ENCODE data around the gene EHF.

Gene EHF

GRCh38 chr11:34638897-34639296 lies 18.0 kb downstream of the EHF start:
- Histone ChIP-seq H3K9me3 (ENCODE audit: control insufficient read depth, low read length) (no peaks in the 10 kb centered on the region), H3K9ac (ENCODE audit: low read length) (no peak overlapping the region), H3K36me3 (ENCODE audit: control insufficient read depth, insufficient read depth, low read length, severe bottlenecking) (no peaks in the 10 kb centered on the region), H3K4me1 (ENCODE audit: control insufficient read depth, insufficient read depth, low read length) (peaks cover 31% of the 10 kb centered on the region), H3K4me3 (ENCODE audit: low read length) (no peak overlapping the region), H3K27me3 (replicated peaks; ENCODE audit: control insufficient read depth, insufficient read depth, low read length) (peaks cover 7% of the 10 kb centered on the region)
- no peak for DNase-seq (ENCODE audit: low read depth)

DNA sequence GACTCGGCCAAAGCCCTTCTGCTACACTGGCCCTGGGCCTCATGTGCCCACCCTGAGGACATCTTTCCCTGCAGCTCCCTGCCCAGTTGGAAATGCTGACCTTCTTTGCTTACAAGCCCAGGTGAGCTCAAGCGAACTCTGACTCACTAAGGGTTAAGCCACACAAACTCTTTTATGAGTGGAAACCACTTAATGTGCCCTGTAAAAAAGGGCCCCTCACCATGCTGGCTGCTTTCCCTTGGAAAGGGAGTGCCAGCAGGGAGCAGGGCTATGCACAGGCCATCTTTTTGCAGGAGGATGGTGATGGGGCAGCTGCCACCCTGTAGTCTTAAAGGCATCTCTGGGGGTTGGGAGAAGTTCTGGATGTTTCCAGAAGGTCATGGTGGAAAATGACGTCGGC lies 18.7 kb downstream of the EHF start:
- Histone ChIP-seq H3K4me3 (ENCODE audit: low read length) (no peak overlapping the region), H3K36me3 (ENCODE audit: control insufficient read depth, insufficient read depth, low read length, severe bottlenecking) (no peaks in the 10 kb centered on the region), H3K9ac (ENCODE audit: low read length) (no peak overlapping the region), H3K4me1 (ENCODE audit: control insufficient read depth, insufficient read depth, low read length) (peaks cover 26% of the 10 kb centered on the region), H3K27me3 (replicated peaks; ENCODE audit: control insufficient read depth, insufficient read depth, low read length) (peaks cover 7% of the 10 kb centered on the region), H3K9me3 (ENCODE audit: control insufficient read depth, low read length) (no peaks in the 10 kb centered on the region)
- DNase-seq (ENCODE audit: low read depth): no peak

DNA sequence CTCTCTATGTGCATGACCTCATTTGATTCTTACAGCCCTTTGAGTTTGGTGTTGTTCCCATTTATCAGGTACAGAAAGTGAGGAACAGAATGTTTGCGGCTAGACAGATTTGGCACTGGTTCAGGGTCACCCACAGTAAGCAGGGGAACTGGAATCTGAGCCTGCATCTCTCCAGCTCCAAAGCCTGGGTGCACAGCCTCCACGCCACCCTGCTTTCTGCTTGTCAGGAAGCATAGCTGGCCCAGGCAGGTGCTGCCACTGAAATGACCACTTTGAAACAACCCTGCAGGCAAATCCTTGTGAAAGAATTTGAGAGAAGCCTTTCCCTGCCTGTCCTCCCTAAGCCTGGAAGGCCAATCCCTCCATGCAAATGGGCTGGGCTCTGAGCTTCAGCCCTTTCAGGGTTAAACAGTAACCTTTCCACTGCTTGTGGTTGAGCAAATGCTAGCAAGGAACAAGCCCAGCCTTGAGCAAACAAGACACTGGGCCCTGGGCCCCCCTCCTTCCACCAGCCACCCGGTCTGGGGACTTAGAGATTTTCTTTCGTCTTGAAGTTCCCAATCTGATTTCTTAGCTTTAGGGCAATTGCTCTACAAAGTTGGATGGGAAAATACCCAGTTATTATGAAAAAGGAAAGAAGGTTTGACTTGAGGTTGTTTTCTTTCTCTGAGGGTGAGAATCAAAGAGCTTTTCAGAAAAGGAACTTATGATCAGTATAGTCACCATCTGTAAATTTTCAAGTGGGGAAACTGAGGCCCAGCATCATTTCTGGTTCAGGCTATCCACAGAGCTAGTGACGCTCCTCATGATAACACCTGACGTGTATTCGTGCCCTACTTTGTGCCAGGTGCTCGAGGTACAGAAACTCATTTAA lies 19.4 kb downstream of the EHF start:
- Histone ChIP-seq H3K27me3 (replicated peaks; ENCODE audit: control insufficient read depth, insufficient read depth, low read length) (peaks cover 7% of the 10 kb centered on the region), H3K9me3 (ENCODE audit: control insufficient read depth, low read length) (no peaks in the 10 kb centered on the region), H3K36me3 (ENCODE audit: control insufficient read depth, insufficient read depth, low read length, severe bottlenecking) (no peaks in the 10 kb centered on the region), H3K4me1 (ENCODE audit: control insufficient read depth, insufficient read depth, low read length) (peaks cover 26% of the 10 kb centered on the region), H3K9ac (ENCODE audit: low read length) (no peak overlapping the region), H3K4me3 (ENCODE audit: low read length) (no peak overlapping the region)
- peak; percentile 10 for DNase-seq (ENCODE audit: low read depth)

- DNase-seq (ENCODE audit: low read depth): no peak
- peaks cover 7% of the 10 kb centered on the region for H3K27me3 ChIP-seq (replicated peaks; ENCODE audit: control insufficient read depth, insufficient read depth, low read length)
- H3K4me3 ChIP-seq (ENCODE audit: low read length): no peak overlapping the region
- peaks cover 26% of the 10 kb centered on the region for H3K4me1 ChIP-seq (ENCODE audit: control insufficient read depth, insufficient read depth, low read length)
- no peak overlapping the region for H3K9ac ChIP-seq (ENCODE audit: low read length)
- H3K9me3 ChIP-seq (ENCODE audit: control insufficient read depth, low read length): no peaks in the 10 kb centered on the region
- H3K36me3 ChIP-seq (ENCODE audit: control insufficient read depth, insufficient read depth, low read length, severe bottlenecking): no peaks in the 10 kb centered on the region
These were observed 20.0 kb downstream of the EHF start for GRCh38 chr11:34640924-34641275.

- peak; percentile 52 for DNase-seq (ENCODE audit: low read depth)
- Histone ChIP-seq H3K36me3 (ENCODE audit: control insufficient read depth, insufficient read depth, low read length, severe bottlenecking) (no peaks in the 10 kb centered on the region), H3K4me1 (ENCODE audit: control insufficient read depth, insufficient read depth, low read length) (peaks cover 26% of the 10 kb centered on the region), H3K9ac (ENCODE audit: low read length) (no peak overlapping the region), H3K4me3 (ENCODE audit: low read length) (no peak overlapping the region), H3K27me3 (replicated peaks; ENCODE audit: control insufficient read depth, insufficient read depth, low read length) (peaks cover 9% of the 10 kb centered on the region), H3K9me3 (ENCODE audit: control insufficient read depth, low read length) (no peaks in the 10 kb centered on the region)
These were observed 20.6 kb downstream of the EHF start for GRCh38 chr11:34641456-34641855.

GRCh38 chr11:34642001-34642554 lies 21.2 kb downstream of the EHF start:
- no peaks in the 10 kb centered on the region for H3K9me3 ChIP-seq (ENCODE audit: control insufficient read depth, low read length)
- peaks cover 26% of the 10 kb centered on the region for H3K4me1 ChIP-seq (ENCODE audit: control insufficient read depth, insufficient read depth, low read length)
- no peak overlapping the region for H3K4me3 ChIP-seq (ENCODE audit: low read length)
- H3K9ac ChIP-seq (ENCODE audit: low read length): no peak overlapping the region
- DNase-seq (ENCODE audit: low read depth): no peak
- H3K27me3 ChIP-seq (replicated peaks; ENCODE audit: control insufficient read depth, insufficient read depth, low read length): peaks cover 9% of the 10 kb centered on the region
- H3K36me3 ChIP-seq (ENCODE audit: control insufficient read depth, insufficient read depth, low read length, severe bottlenecking): no peaks in the 10 kb centered on the region

GRCh38 chr11:34642873-34643272 lies 22.0 kb downstream of the EHF start:
- H3K9me3 ChIP-seq (ENCODE audit: control insufficient read depth, low read length): no peaks in the 10 kb centered on the region
- H3K36me3 ChIP-seq (ENCODE audit: control insufficient read depth, insufficient read depth, low read length, severe bottlenecking): no peaks in the 10 kb centered on the region
- H3K4me1 ChIP-seq (ENCODE audit: control insufficient read depth, insufficient read depth, low read length): peaks cover 26% of the 10 kb centered on the region
- DNase-seq (ENCODE audit: low read depth): no peak
- H3K27me3 ChIP-seq (replicated peaks; ENCODE audit: control insufficient read depth, insufficient read depth, low read length): peaks cover 9% of the 10 kb centered on the region
- H3K9ac ChIP-seq (ENCODE audit: low read length): no peak overlapping the region
- no peak overlapping the region for H3K4me3 ChIP-seq (ENCODE audit: low read length)

DNA sequence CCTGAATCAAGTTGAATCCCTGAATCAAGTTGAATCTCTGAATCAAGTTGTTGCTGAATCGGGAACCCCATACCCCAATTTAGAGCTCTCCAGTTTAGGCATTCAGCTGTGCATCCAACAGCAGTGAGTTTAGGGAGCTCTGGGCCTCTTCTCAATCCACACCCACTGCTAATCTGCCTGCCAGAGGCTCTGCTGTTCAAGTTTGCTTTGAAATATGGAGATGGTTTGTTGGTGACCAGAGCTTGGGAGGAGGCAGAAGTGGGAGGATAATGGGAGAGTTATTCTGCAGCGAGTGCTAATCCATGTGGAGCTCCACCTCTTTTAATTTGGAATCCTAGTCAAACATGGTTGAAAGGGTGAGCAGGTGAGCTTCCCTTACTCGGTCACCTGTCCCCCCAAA lies 22.4 kb downstream of the EHF start:
- peaks cover 26% of the 10 kb centered on the region for H3K4me1 ChIP-seq (ENCODE audit: control insufficient read depth, insufficient read depth, low read length)
- H3K27me3 ChIP-seq (replicated peaks; ENCODE audit: control insufficient read depth, insufficient read depth, low read length): peaks cover 9% of the 10 kb centered on the region
- DNase-seq (ENCODE audit: low read depth): no peak
- H3K9ac ChIP-seq (ENCODE audit: low read length): no peak overlapping the region
- H3K9me3 ChIP-seq (ENCODE audit: control insufficient read depth, low read length): no peaks in the 10 kb centered on the region
- H3K4me3 ChIP-seq (ENCODE audit: low read length): no peak overlapping the region
- no peaks in the 10 kb centered on the region for H3K36me3 ChIP-seq (ENCODE audit: control insufficient read depth, insufficient read depth, low read length, severe bottlenecking)

- H3K4me3 ChIP-seq (ENCODE audit: low read length): no peak overlapping the region
- H3K27me3 ChIP-seq (replicated peaks; ENCODE audit: control insufficient read depth, insufficient read depth, low read length): peaks cover 9% of the 10 kb centered on the region
- peaks cover 26% of the 10 kb centered on the region for H3K4me1 ChIP-seq (ENCODE audit: control insufficient read depth, insufficient read depth, low read length)
- no peaks in the 10 kb centered on the region for H3K36me3 ChIP-seq (ENCODE audit: control insufficient read depth, insufficient read depth, low read length, severe bottlenecking)
- DNase-seq (ENCODE audit: low read depth): no peak
- H3K9ac ChIP-seq (ENCODE audit: low read length): no peak overlapping the region
- H3K9me3 ChIP-seq (ENCODE audit: control insufficient read depth, low read length): no peaks in the 10 kb centered on the region
These were observed 23.0 kb downstream of the EHF start for GRCh38 chr11:34643846-34644245.

DNA sequence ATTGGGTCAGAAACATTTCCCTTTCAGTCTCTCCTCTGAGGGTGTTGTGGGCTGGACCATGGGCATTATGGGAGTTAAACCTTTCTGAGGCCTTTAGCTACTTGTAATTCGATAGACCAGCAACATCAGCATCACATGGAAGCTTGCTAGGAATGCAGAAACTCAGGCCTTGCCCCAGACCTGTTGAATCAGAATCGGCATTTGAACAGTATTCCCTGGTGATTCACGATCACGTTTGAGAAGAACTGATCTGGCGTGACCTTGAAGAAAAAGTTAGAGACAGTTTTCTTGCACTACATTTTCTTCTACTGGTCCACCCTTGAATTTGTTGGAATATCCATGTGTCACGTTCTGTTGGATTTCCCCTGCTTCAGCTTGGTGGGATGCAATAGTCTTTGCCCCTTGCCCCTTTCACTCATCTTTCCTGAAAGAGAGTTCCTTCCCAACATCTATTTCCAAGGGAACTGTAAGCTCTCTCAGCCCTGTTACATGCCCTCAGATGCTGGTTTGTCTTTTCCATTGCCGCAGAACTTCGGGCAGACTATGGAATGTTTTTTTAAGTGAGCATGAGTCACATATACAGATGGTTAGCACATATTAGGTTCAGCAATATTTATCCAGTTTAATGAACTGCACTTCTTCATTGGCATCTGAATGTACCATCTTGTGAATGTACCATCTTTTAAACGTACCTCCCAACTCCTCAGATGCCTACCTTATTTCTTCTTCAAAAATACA lies 23.9 kb downstream of the EHF start:
- peaks cover 21% of the 10 kb centered on the region for H3K4me1 ChIP-seq (ENCODE audit: control insufficient read depth, insufficient read depth, low read length)
- no peak overlapping the region for H3K4me3 ChIP-seq (ENCODE audit: low read length)
- H3K9me3 ChIP-seq (ENCODE audit: control insufficient read depth, low read length): no peaks in the 10 kb centered on the region
- peak; percentile 84 for DNase-seq (ENCODE audit: low read depth)
- H3K9ac ChIP-seq (ENCODE audit: low read length): no peak overlapping the region
- no peaks in the 10 kb centered on the region for H3K36me3 ChIP-seq (ENCODE audit: control insufficient read depth, insufficient read depth, low read length, severe bottlenecking)
- peaks cover 3% of the 10 kb centered on the region for H3K27me3 ChIP-seq (replicated peaks; ENCODE audit: control insufficient read depth, insufficient read depth, low read length)

GRCh38 chr11:34646431-34646830 lies 25.5 kb downstream of the EHF start:
- no peak overlapping the region for H3K4me3 ChIP-seq (ENCODE audit: low read length)

More at GRCh38 chr11:34646431-34646830, 25.5 kb downstream of the EHF start:
- Histone ChIP-seq H3K36me3 (ENCODE audit: control insufficient read depth, insufficient read depth, low read length, severe bottlenecking) (no peaks in the 10 kb centered on the region), H3K9ac (ENCODE audit: low read length) (no peak overlapping the region), H3K4me1 (ENCODE audit: control insufficient read depth, insufficient read depth, low read length) (peaks cover 8% of the 10 kb centered on the region), H3K27me3 (replicated peaks; ENCODE audit: control insufficient read depth, insufficient read depth, low read length) (peaks cover 3% of the 10 kb centered on the region), H3K9me3 (ENCODE audit: control insufficient read depth, low read length) (no peaks in the 10 kb centered on the region)
- DNase-seq (ENCODE audit: low read depth): no peak
